DMS53 treated with DMSO at 0.1 percent for 48 hours (cell line): ENCODE results near the gene AZGP1.
"Not testable (repeated sequence)": the region's sequence is repeated elsewhere in the genome, so short reads cannot be mapped to it uniquely, and the experiment has no call there.

Experiments
- DNase-seq: peaks from one replicate; lab custom pipeline; 2025; ENCODE audit not compliant: unreplicated experiment; lab: John Stamatoyannopoulos, UW

The AZGP1 gene

DNA sequence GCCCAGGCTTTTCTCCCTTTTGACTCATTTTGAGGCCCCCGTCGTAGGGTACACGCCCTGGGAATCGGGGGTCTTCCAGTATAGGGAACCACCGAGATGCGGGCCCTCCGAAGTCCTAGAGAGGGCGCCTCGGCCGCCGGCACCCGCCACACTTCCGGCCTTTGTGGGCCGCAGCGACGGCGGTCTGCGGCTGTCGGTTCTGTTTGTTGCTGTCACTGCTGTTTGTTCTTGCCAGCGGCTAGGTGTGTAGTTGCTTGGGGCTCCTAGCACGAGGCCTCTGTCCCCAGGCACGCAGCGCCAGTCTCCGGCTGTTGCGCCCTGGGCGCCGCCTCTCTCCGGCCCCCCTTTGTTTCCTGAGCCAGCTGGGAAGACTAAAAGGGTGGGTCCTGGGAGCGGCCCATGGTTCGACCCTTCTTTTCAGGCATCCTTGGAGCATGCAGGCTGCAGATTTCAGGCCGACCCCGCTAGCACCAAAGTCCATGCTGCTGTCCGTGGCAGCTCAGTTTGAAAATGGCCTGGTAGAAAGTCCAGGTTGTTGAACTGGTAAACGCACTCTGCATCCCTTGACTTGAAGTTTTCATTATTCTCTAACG is 21.8 kb upstream of the AZGP1 start:
- no peak for DNase-seq

DNA sequence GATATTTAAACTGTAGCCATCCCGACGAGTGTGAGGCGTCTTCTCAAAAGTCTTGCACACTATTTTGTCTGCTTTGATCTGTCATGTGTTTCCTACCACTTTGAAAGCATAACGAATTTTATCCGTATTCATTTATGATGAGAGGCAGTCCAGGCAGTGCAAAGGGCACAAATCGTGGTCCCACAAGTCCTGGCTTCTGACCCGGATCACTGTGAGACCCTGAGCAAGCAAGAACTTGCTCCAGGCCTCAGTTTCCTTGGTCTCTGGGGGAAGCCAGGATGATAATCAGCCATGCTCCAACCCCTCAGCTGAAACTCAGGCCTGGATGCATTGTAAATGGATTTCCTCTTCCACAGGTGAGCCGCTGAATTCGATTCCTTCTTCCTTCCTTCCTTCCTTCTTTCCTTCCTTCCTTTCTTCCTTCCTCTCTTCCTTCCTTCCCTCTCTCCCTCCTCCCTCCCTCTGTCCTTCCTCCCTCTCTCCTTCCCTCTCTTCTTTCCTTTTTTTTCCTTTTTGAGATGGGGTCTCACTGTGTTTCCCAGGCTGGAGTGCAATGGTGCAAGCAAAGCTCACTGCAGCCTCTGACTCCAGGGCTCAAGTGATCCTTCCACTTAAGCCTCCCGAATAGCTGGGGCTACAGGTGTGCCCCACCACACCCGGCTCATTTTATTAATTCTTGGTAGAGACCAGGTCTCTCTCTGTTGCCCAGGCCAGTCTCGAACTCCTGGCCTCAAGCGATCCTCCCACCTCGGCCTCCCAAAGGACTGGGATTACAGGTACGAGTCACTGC is 21.1 kb upstream of the AZGP1 start:
- DNase-seq, result no peak

DNA sequence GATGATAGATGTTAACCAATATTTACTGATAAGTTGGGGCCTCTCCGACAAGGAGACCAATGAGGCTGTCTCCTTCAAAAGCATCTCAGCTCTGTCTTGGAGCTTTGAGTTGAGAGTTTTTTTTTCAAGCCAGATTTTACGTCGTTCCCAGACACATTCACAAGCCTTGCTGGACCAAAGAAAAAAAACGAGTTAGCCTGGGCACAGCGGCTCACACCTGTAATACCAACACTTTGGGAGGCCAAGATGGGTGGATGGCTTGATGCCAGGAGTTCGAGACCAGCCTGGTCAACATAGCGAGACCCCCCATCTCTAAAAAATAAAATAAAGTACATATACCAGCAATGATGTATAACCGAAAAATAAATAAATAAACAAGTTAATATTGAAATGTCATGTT is 19.0 kb upstream of the AZGP1 start:
- no peak for DNase-seq

DNA sequence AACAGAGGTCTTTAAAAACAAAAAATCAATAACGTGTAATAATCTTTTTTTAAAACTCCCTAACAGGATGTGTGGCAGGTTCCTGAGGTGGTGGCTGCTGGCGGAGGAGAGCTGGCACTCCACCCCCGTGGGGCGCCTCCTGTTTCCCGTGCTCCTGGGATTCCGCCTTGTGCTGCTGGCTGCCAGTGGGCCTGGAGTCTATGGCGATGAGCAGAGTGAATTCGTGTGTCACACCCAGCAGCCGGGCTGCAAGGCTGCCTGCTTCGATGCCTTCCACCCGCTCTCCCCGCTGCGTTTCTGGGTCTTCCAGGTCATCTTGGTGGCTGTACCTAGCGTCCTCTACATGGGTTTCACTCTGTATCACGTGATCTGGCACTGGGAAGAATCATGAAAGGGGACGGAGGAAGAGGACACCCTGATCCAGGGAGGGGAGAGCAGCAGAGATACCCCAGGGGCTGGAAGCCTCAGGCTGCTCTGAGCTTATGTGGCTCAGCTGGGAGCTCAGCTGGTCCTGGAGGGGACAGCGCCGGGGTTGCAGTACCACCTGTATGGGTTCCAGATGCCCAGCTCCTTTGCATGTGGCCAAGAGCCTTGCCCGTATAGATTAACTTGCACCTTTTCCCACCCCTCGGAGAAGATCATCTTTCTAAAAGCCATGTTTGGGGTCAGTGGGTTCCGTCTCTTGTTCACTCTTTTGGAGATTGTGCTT is 16.7 kb upstream of the AZGP1 start:
- no peak for DNase-seq

DNA sequence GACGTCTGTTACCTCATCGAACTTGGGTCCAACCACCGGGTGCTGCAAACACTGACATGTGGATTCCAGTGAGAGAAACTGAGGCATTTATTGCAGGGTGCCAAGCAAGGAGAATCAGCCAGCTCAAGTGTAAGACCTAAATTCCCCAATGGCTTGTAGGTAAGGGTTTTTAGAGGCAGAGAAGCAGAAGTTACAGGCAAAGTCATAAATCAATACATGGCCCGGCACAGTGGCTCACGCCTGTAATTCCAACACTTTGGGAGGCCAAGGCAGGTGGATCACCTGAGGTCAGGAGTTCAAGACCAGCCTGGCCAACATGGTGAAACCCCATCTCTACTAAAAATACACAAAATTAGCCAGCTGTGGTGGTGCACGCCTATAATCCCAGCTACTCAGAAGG is 15.7 kb upstream of the AZGP1 start:
- not testable (repeated sequence) for DNase-seq

DNA sequence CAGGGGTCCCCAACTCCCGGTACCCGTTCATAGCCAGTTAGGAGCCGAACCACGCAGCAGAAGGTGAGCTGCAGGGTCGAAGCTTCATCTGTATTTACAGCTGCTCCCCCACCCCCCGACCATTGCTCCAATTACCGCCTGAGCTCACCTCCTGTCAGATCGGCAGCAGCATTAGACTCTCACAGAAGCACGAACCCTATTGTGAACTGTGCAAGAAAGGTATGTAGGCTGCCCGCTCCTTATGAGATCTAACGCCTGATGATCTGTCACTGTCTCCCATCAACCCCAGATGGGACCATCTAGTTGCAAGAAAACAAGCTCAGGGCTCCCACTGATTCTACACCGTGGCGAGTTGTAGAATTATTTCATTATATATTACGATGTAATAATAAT is 14.6 kb upstream of the AZGP1 start:
- DNase-seq, result no peak

DNA sequence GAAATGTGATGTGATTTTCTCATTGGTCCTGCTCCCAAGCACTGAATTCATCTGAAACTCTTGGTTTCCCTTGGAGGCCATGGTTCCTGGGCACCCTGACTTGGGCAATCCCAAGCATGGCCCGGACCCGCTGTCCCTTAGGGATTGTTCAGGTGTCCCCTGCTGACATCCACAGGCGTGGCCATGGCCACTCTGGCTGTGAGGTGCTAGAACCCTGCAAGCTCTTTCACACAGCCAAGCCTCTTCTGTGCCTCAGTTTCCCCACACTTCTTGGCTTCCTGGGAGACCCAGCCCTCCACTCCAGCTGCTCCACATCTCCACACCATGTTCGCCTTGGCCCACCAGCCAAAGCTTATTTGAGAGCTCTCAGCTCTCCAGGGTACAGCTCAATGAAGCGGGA is 12.0 kb upstream of the AZGP1 start:
- no peak for DNase-seq

DNA sequence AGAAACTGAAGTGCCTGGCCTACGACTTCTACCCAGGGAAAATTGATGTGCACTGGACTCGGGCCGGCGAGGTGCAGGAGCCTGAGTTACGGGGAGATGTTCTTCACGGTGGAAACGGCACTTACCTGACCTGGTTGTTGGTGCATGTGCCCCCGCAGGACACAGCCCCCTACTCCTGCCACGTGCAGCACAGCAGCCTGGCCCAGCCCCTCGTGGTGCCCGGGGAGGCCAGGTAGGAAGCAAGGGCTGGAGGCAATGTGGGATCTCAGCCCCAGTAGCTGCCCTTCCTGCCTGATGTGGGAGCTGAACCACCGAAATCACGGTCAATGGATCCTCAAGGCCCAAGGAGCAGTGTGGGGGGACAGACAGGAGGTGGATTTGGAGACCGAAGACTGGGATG is 11.5 kb upstream of the AZGP1 start:
- not testable (repeated sequence) for DNase-seq

DNA sequence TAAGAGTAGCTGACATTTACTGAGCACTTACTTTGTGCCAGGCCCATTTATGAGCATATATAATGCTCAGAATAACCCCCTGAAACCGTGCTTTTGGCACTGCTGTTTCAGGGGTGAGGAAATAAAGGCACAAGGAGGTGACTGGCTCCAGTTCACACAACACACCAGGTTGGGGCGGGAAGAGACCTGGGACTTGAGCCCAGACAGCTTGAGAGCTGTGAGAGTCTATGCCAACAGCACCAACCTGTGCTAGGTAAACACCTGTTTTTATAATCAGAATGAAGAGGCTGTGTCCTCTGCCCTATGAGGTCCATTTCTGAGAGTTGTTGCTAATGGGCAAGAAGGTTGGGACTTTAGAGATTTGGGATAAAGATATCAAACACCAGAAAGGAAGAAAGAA is 8.8 kb upstream of the AZGP1 start:
- no peak for DNase-seq

DNA sequence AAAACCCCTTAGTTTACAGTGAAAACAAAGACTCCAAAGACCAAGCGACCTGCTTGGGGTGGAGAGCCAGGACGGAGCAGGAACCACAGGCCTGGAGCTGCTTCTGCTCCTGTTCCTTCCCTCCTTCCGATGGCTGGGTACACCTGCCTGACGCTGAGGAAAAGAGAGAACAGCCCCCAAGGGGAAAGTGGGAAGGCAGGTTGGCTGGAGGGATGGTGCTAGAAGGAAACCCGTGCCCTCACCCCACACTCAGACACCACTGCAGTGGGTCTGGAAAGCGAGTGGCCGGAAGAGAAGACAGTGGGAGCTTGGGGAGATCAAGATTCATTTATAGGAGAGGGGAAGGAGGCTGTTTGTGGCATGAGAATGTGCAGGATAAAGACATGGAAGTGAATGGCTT is 5.2 kb upstream of the AZGP1 start:
- DNase-seq, result not testable (repeated sequence)

DNA sequence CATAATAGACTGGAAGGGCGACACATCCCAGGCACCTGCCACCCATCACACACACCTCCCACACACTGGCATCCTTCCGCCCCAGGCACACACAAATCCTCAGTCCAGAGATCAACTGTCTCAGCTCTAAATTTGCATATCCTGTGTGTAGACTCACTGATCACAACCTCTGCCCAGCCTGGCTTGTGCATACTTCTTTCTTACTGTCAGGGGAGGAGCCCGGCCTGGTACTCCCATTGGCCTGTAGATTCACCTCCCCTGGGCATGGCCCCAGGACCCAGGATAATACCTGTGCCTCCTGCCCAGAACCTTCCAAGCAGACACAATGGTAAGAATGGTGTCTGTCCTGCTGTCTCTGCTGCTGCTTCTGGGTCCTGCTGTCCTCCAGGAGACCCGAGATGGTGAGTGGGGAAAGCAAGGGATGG is 4.6 kb upstream of the AZGP1 start:
- DNase-seq, result not testable (repeated sequence)

DNA sequence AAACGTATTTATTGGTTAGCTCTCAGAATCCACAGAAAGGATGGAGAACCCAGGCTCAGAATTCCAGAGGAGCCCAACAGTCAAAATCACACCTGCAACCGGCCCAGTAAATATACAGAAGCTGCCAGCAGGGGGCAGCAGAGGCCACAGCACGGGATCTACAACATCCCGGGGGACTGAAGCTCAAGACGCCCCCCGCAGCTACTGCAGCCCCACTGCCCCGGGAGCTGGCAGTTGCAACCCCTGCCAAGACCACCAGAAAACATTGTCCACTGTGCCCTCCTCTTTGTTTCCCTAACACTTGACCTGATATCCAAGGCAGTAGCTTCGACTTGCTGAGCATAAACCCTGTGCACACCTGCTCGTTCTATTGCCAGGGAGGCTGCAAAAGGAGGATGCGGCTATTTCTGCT is 4.0 kb upstream of the AZGP1 start:
- peak; percentile 54 for DNase-seq

DNA sequence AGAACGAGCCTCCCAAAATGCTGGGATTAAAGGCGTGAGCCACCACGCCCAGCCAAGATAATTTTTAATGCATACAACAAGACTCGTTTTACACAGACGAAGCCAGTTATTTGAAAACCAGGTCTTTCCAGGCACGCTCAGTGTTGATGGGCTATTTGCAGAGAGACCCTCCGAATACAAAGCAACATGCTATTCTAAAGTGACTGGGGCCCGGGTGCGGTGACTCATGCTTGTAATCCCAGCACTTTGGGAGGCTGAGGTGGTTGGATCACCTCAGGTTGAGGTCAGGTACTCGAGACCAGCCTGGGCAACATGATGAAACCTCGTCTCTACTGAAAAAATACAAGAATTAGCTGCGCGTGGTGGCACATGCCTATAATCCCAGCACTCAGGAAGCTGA is 795 bp upstream of the AZGP1 start:
- DNase-seq, result no peak

DNA sequence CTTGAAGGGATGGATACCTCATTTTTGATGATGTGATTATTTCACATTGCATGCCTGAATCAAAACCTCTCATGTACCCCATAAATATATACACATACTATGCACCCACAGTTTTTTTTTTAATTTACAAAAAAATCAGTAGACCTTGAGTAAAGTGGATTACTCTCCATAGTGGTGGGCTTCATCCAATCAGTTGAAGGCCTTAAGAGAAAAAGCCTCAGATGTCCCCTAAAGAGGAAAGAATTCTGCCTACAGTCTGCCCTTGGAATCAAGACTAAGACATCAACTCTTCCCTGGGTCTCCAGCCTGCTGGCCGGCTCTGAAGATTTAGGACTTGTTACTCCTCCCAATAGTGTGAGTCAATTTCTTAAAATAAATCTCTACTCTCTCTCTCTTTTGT is 1.1 kb downstream of the AZGP1 start:
- no peak for DNase-seq

DNA sequence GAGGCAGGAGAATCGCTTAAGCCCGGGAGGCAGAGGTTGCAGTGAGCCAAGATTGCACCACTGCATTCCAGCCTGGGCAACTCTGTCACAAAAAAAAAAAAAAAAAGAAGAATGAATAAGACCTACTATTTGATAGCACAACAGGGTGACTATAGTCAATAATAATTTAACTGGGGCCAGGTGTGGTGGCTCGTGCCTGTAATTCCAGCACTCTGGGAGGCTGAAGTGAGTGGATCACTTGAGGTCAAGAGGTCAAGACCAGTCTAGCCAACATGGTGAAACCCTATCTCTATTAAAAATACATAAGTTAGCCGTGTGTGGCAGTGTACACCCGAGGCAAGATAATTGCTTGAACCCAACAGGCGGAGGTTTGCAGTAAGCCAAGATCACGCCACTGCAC is 2.0 kb downstream of the AZGP1 start:
- DNase-seq, result not testable (repeated sequence)

DNA sequence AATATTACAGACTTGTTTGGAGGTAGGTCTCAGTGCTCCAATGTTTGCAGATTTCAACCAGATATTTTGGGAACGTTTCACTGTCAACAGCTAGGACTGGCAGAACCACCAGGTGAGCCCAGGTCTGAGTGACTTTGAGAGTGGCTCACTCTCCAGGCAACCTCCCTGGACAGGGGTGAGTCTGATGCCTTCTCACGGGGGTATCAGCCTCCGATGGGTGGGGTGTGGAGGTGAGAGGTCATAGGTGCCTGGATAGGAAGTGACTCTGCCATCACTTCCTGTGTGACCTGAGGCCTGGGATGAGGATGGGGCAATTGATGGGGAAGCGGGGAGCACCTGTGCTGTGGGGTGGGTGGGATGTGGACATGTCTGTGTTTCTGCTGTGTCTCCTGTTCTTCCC is 4.6 kb downstream of the AZGP1 start:
- DNase-seq, result no peak

DNA sequence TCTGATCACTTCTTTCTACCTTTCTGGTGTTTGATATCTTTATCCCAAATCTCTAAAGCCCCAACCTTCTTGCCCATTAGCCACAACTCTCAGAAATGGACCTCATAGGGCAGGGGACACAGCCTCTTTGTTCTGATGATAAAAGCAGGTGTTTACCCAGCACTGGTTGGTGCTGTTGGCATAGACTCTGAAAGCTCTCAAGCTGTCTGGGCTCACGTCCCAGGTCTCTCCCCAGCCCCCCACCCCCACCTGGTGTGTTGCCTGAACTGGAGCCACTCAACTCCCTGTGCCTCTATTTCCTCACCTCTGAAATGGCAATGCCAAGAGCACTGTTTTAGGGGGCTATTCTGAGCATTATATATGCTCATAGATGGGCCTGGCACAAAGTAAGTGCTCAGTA is 6.0 kb downstream of the AZGP1 start:
- not testable (repeated sequence) for DNase-seq

DNA sequence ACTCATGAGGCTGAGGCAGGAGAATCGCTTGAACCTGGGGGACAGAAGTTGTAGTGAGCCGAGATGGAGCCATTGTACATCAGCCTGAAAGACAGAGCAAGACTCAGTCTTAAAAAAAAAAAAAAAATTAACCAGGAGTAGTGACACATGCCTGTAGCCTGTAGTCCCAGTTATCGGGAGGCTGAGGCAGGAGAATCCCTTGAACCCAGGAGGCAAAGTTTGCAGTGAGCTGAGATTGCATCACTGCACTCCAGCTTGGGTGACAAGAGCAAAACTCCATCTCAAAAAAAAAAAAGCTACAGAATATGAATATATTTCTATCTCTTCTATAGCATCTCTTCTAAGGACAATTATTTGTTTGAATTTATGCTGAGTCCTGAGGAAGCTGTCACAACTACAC is 6.5 kb downstream of the AZGP1 start:
- DNase-seq, result no peak

DNA sequence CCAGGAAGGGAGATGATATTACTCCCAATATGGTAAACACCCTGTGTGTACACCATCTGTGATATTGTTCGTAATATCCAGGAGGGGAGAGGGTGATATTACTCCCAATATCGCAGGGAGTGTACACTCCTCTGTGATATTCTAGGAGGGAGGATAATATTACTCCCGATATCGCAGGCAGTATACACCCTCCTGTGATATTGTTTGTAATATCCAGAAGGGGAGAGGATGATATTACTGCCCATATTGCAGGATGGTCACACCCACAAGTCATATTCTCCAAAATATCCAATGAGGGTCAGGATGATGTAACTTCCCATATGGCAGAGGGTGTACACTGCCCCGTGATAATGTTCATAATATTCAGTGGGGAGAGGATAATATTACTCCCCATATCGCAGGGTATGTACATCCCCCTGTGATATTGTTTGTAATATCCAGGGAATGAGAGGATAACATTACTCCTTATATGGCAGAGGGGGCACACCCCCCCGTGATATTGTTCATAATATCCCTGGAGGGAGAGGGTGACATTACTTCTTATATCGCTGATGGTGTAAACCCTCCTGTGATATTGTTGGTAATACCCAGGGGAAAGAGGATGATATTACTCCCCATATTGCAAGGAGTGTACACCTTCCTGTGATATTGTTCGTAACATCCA is 17.1 kb downstream of the AZGP1 start:
- DNase-seq, result no peak

DNA sequence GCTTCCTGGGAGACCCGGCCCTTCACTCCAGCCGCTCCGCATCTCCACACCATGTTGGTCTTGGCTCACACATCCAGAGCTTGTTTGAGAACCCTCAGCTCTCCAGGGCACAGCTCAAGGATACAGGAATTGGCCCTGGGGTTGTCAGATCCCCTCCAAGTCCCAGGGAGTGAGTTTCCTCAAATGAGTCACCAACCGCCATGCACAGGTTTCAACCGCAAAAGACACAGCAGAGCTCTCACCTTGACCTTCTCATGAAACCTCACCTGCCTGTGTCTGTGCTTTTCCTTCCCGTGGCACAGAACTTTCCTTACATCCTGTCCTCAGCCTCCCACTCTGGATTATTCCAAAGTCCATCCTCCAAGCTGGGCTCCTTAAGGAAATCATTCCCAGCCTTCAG is 20.6 kb downstream of the AZGP1 start:
- DNase-seq, result peak; percentile 59

DNA sequence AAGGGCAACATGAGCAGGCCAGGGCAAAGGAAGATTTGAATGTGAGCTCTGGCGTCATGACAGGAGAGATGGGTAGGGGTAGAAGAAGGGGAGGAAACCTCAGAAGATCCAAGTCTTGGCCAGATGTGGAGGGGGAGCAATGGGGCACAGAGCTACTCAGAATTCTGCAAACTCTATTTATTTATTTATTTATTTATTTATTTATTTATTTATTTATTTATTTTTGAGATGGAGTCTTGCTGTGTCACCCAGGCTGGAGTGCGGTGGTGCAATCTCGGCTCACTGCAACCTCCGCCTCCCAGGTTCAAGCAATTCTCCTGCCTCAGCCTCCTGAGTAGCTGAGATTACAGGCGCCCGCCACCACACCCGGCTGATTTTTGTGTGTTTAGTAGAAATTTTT is 21.2 kb downstream of the AZGP1 start:
- not testable (repeated sequence) for DNase-seq

DNA sequence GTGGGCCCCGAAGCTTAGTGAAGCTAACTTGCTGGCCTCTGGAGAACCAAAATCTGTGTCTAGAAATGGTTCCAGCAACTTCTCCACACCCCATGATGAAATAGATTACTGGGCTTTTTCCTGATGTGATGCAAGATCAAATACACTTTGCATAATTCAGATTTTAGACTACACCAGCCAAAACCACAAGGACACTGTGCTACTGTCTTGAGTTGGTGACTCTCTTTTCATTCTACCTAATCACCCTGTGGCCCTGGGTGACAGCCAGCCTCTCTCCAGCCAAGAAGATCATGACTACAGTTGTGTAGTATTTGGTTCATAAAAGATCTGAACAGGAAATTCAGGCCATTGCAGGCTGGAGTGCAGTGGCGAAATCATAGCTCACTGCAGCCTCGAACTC is 22.2 kb downstream of the AZGP1 start:
- no peak for DNase-seq
